Activated CD4-positive, alpha-beta T cell treated with anti-CD3 and anti-CD28 coated beads for 24 hours (primary cell): ENCODE results near the gene PSORS1C1.

Source experiments
- DNase-seq, 2 donors: peaks; one replicate each; pipeline ENCODE4 v3.0.0-alpha.2; 2020; ENCODE audit warnings: low read depth in 2 of 2

Gene PSORS1C1

GRCh38 chr6:31096215-31096614, 18.4 kb upstream of the PSORS1C1 start:
- DNase-seq = no peak

GRCh38 chr6:31096656-31097055, 17.9 kb upstream of the PSORS1C1 start:
- no peak for DNase-seq

GRCh38 chr6:31098449-31098938, 16.1 kb upstream of the PSORS1C1 start:
- no peak for DNase-seq

GRCh38 chr6:31103136-31103535, 11.5 kb upstream of the PSORS1C1 start:
- DNase-seq = no peak

GRCh38 chr6:31107052-31107451, 7.5 kb upstream of the PSORS1C1 start:
- DNase-seq = no peak

- DNase-seq = no peak
Measured at GRCh38 chr6:31110825-31111582, 3.6 kb upstream of the PSORS1C1 start.

- DNase-seq = no peak
Measured at GRCh38 chr6:31111712-31112111, 2.9 kb upstream of the PSORS1C1 start.

- no peak for DNase-seq
Measured at GRCh38 chr6:31112478-31112877, 2.1 kb upstream of the PSORS1C1 start, which contains the start of gene C6orf15. Gene C6orf15 (minus strand): TSS chr6:31112575. CDS start chr6:31112555, 20 bp downstream.

- no peak for DNase-seq
Measured at GRCh38 chr6:31113861-31114540, 599 bp upstream of the PSORS1C1 start.

- no peak for DNase-seq
Measured at GRCh38 chr6:31114970-31115849, 610 bp downstream of the PSORS1C1 start.

- DNase-seq = no peak
Measured at GRCh38 chr6:31115941-31116560, 1.5 kb downstream of the PSORS1C1 start.

- DNase-seq = no peak
Measured at GRCh38 chr6:31116661-31117385, 2.2 kb downstream of the PSORS1C1 start.

- DNase-seq = no peak
Measured at GRCh38 chr6:31118178-31118577, 3.6 kb downstream of the PSORS1C1 start.

GRCh38 chr6:31120151-31120915, 5.7 kb downstream of the PSORS1C1 start, which contains the start of gene CDSN:
Gene CDSN (minus strand): TSS chr6:31120446. CDS start chr6:31120419, 27 bp downstream.
- no peak for DNase-seq

- DNase-seq = no peak
Measured at GRCh38 chr6:31121131-31121790, 6.7 kb downstream of the PSORS1C1 start.

GRCh38 chr6:31122791-31123706, 8.4 kb downstream of the PSORS1C1 start:
- DNase-seq = no peak

- DNase-seq = no peak
Measured at GRCh38 chr6:31125162-31125561, 10.6 kb downstream of the PSORS1C1 start.

- no peak for DNase-seq
Measured at GRCh38 chr6:31125586-31126363, 11.2 kb downstream of the PSORS1C1 start.
